NB4 (cell line): ENCODE measurements around the gene KIF1A.

Source experiments
- MYC ChIP-seq: IDR thresholded peaks from 2 replicates; pipeline ENCODE4 v1.6.1; 2011; ENCODE audit warnings: low read depth, low read length
- POLR2A ChIP-seq: IDR thresholded peaks from 2 replicates; pipeline ENCODE4 v1.6.1; 2011; ENCODE audit warnings: mild to moderate bottlenecking; ENCODE audit not compliant: insufficient read length; ENCODE audit errors: extremely low read depth
- TF ChIP-seq, protein P1 (sequence below): IDR thresholded peaks from one replicate; pipeline ENCODE4 v1.5.1; 2012; ENCODE audit warnings: low read depth, low read length

DNA sequence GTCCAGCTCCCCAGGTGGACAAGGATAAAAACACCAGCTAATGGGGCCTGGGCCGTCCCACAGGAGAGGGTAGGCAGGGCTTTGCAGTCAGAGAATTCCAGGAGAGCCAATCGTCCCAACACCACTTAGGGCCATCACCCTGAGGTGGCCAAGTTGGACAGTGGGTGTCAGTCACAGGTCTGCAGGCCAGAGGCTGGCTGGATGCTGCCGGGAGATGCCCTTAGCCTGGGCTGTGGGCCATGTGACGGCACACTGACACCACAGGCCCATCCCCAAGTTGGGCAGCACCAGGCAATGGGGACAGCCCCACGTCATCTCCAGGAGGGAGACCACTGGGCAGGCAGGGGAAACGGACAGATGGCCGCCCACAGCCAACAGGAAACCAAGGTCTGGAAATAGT lies 53.9 kb downstream of the KIF1A start:
- TF ChIP-seq, protein P1, sequence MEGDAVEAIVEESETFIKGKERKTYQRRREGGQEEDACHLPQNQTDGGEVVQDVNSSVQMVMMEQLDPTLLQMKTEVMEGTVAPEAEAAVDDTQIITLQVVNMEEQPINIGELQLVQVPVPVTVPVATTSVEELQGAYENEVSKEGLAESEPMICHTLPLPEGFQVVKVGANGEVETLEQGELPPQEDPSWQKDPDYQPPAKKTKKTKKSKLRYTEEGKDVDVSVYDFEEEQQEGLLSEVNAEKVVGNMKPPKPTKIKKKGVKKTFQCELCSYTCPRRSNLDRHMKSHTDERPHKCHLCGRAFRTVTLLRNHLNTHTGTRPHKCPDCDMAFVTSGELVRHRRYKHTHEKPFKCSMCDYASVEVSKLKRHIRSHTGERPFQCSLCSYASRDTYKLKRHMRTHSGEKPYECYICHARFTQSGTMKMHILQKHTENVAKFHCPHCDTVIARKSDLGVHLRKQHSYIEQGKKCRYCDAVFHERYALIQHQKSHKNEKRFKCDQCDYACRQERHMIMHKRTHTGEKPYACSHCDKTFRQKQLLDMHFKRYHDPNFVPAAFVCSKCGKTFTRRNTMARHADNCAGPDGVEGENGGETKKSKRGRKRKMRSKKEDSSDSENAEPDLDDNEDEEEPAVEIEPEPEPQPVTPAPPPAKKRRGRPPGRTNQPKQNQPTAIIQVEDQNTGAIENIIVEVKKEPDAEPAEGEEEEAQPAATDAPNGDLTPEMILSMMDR, result no peak
- no peak for TF ChIP-seq POLR2A
- TF ChIP-seq MYC, result no peak
